Measurements from ENCODE around the gene TAS1R2. TPM values are rescaled to one million over a fixed set of nuclear protein-coding genes. Genes with fewer than 3 reads are reported as not detected.

The TAS1R2 gene
- polyA plus RNA-seq, 1 of the 3 experiments (the other 2 are of a cell fraction), result not detected

GRCh38 chr1:18875107-18875795 is 15.8 kb upstream of the TAS1R2 start:
- H3K9ac ChIP-seq, result no peak overlapping the region
- DNase-seq, result peak; percentile 96
- TF ChIP-seq SMC3 (IDR thresholded peaks at IDR 0.05; ENCODE audit: low read depth, low read length) (peak; percentile 80), CTCF (IDR thresholded peaks at IDR 0.05) (peak; percentile 80), MAX (IDR thresholded peaks at IDR 0.05; ENCODE audit: low read depth) (no peak), TEAD4 (IDR thresholded peaks at IDR 0.05; ENCODE audit: borderline replicate concordance, insufficient read depth) (no peak), IRF3 (IDR thresholded peaks at IDR 0.05; ENCODE audit: low read depth, low read length) (no peak), MEF2A (IDR thresholded peaks at IDR 0.05; ENCODE audit: borderline replicate concordance, low read depth) (no peak), RAD21 (IDR thresholded peaks at IDR 0.05; ENCODE audit: low read length) (peak; percentile 93)
- H3K9me2 ChIP-seq, result no peaks in the 10 kb centered on the region
- ChIA-PET POLR2A (no interaction called here), CTCF (interaction anchor here (0.6 to 25.9 kb wide), 54 partner anchors 8 to 629 kb away, joined by 3 to 350 read pairs (median 4); partner anchors contain the start of genes PAX7 and TAS1R2)
- no peaks in the 10 kb centered on the region for H3K27me3 ChIP-seq (ENCODE audit: insufficient read depth)
- H4K20me1 ChIP-seq (ENCODE audit: insufficient read depth), result no peaks in the 10 kb centered on the region
- H3K36me3 ChIP-seq (replicated peaks in 1 of 2; ENCODE audit: control insufficient read depth in 1 of 2, insufficient read depth in 2 of 2, low read length in 1 of 2), result no peaks in the 10 kb centered on the region
- H3K4me2 ChIP-seq, result no peak overlapping the region
- H3K9me3 ChIP-seq, result no peaks in the 10 kb centered on the region
- H3K4me1 ChIP-seq (ENCODE audit: control insufficient read depth in 1 of 2, insufficient read depth in 2 of 2, low read depth in 1 of 2, low read length in 1 of 2), result peaks cover 0 to 8% of the 10 kb centered on the region in 2 experiments; a peak in 1 of 4 replicates
- H2AFZ ChIP-seq (ENCODE audit: low read depth), result no peak overlapping the region
- H3K27ac ChIP-seq (ENCODE audit: low read depth in 2 of 2, low read length in 1 of 2), result no peak overlapping the region
- H3K4me3 ChIP-seq (ENCODE audit: low read depth in 2 of 2, low read length in 1 of 2), result no peak overlapping the region; a peak in 1 of 4 replicates
- WGBS (ENCODE audit: low lambda C conversion rate), result 34% methylated on average over 12 of the region's 20 CpGs
- no peaks in the 10 kb centered on the region for H3F3A ChIP-seq (replicated peaks; ENCODE audit: insufficient read depth)
- H3K79me2 ChIP-seq (ENCODE audit: insufficient read depth), result no peaks in the 10 kb centered on the region

GRCh38 chr1:18874600-18874999 is 15.1 kb upstream of the TAS1R2 start:
- H3K9me2 ChIP-seq, result no peaks in the 10 kb centered on the region
- no peaks in the 10 kb centered on the region for H3K36me3 ChIP-seq (replicated peaks in 1 of 2; ENCODE audit: control insufficient read depth in 1 of 2, insufficient read depth in 2 of 2, low read length in 1 of 2)
- no peaks in the 10 kb centered on the region for H3K27me3 ChIP-seq (ENCODE audit: insufficient read depth)
- DNase-seq, result no peak
- POLR2A ChIA-PET, result no interaction called here
- no peaks in the 10 kb centered on the region for H3F3A ChIP-seq (replicated peaks; ENCODE audit: insufficient read depth)
- H4K20me1 ChIP-seq (ENCODE audit: insufficient read depth), result no peaks in the 10 kb centered on the region
- peaks cover 0 to 6% of the 10 kb centered on the region in 2 experiments; a peak in 1 of 4 replicates for H3K4me1 ChIP-seq (ENCODE audit: control insufficient read depth in 1 of 2, insufficient read depth in 2 of 2, low read depth in 1 of 2, low read length in 1 of 2)
- no peak overlapping the region for H3K4me2 ChIP-seq
- H3K27ac ChIP-seq (ENCODE audit: low read depth in 2 of 2, low read length in 1 of 2), result no peak overlapping the region
- H3K4me3 ChIP-seq (ENCODE audit: low read depth in 2 of 2, low read length in 1 of 2), result no peak overlapping the region
- no peak overlapping the region for H2AFZ ChIP-seq (ENCODE audit: low read depth)
- H3K79me2 ChIP-seq (ENCODE audit: insufficient read depth), result no peaks in the 10 kb centered on the region
- no peak overlapping the region for H3K9ac ChIP-seq
- CTCF ChIA-PET, result interaction anchor here (0.7 to 25.9 kb wide), 38 partner anchors 8 to 293 kb away, joined by 3 to 350 read pairs (median 5); partner anchors contain the start of genes PAX7 and TAS1R2
- no peaks in the 10 kb centered on the region for H3K9me3 ChIP-seq
- WGBS (ENCODE audit: low lambda C conversion rate), result 89% methylated on average over 7 of the region's 8 CpGs
- TF ChIP-seq CHD2 (IDR thresholded peaks at IDR 0.05; ENCODE audit: low read length, partially characterized antibody) (no peak), MEF2A (IDR thresholded peaks at IDR 0.05; ENCODE audit: borderline replicate concordance, low read depth) (no peak), FOXJ3 (CRISPR knock-in tag; IDR thresholded peaks at IDR 0.05) (no peak), TCF12 (IDR thresholded peaks at IDR 0.05) (no peak), USF2 (IDR thresholded peaks at IDR 0.05; ENCODE audit: borderline replicate concordance, low read depth, low read length) (no peak), YY1 (IDR thresholded peaks at IDR 0.05; ENCODE audit: low read depth) (no peak), MXI1 (IDR thresholded peaks at IDR 0.05; ENCODE audit: low read depth, low read length) (no peak), IRF3 (IDR thresholded peaks at IDR 0.05; ENCODE audit: low read depth, low read length) (no peak), NRF1 (IDR thresholded peaks at IDR 0.05; ENCODE audit: low read depth, low read length) (no peak), RXRA (IDR thresholded peaks at IDR 0.05; ENCODE audit: borderline replicate concordance, low read depth) (no peak), EP300 (IDR thresholded peaks at IDR 0.05; ENCODE audit: borderline replicate concordance in 1 of 2, low read depth in 1 of 2, low read length in 1 of 2) (no peak), SIN3A (IDR thresholded peaks at IDR 0.05; ENCODE audit: borderline replicate concordance, low read depth, low read length) (no peak), JUND (IDR thresholded peaks at IDR 0.05) (no peak), TAF1 (IDR thresholded peaks at IDR 0.05; ENCODE audit: borderline replicate concordance, low read depth, low read length) (no peak), CTCF (IDR thresholded peaks at IDR 0.05) (no peak)
